ENCODE results near the gene ATP6V1G2.
A peak's percentile ranks its signal among the peaks of the same experiment; 100 is the strongest.

The ATP6V1G2 gene

DNA sequence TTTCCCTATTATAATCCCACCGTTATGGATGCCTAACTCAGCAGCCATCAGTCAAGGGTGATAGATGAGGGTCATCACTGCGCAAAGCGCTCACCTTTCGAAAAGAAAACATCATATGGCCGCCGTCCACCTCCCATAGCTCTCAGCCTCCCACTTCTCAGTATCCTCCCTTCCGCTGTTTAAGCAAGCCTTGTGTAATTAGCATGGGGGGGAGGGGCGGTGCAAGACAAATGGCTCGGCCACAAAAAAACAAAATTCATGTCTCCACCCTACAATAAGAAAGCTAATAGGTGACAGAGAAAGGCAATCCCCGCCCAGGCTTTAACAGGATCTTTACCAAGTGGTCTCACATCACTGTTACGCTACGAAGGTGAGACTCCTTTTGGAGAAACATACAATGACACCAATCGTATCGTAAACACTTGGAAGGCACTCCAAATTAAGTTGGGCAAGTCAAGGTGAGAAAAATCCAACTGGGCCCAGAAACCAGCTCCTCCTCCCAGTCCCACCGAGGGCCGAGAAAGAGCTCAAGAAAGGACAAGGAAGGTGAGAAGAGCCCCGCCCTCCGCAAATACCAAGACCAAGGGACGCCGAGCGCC is 5.2 kb downstream of the ATP6V1G2 start:
- peak overlapping the region; percentile 99 for H3K27ac ChIP-seq
- TF ChIP-seq, protein P1, sequence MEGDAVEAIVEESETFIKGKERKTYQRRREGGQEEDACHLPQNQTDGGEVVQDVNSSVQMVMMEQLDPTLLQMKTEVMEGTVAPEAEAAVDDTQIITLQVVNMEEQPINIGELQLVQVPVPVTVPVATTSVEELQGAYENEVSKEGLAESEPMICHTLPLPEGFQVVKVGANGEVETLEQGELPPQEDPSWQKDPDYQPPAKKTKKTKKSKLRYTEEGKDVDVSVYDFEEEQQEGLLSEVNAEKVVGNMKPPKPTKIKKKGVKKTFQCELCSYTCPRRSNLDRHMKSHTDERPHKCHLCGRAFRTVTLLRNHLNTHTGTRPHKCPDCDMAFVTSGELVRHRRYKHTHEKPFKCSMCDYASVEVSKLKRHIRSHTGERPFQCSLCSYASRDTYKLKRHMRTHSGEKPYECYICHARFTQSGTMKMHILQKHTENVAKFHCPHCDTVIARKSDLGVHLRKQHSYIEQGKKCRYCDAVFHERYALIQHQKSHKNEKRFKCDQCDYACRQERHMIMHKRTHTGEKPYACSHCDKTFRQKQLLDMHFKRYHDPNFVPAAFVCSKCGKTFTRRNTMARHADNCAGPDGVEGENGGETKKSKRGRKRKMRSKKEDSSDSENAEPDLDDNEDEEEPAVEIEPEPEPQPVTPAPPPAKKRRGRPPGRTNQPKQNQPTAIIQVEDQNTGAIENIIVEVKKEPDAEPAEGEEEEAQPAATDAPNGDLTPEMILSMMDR (IDR thresholded peaks at IDR 0.05; ENCODE audit: low read depth, low read length), result no peak
- H3K9me3 ChIP-seq (ENCODE audit: severe bottlenecking), result no peaks in the 10 kb centered on the region
- peak overlapping the region; percentile 93 for H3K4me3 ChIP-seq (ENCODE audit: low read depth, low read length)
- no peaks in the 10 kb centered on the region for H3K27me3 ChIP-seq (ENCODE audit: insufficient read depth, low read depth, severe bottlenecking)
- peaks cover 63% of the 10 kb centered on the region for H3K36me3 ChIP-seq
- peak; percentile 72 for DNase-seq

DNA sequence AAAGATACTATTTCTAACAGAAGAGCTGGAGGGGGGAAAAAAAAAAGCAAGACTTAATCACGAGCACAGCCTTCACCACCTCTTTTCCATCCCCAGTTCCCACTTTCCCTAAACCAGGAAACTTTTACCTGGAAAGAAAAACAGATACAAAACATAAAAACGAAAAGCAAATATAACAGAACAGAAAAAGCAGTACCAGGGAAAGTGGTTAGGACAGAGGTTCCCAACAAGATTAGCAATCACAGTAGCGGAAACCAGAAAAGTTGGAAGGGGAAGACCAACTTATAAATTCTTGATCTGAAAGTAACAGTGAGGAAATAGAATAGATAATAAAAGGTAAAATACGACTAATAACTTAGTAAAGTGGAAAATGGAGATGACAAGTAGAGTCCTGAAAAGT is 5.8 kb downstream of the ATP6V1G2 start:
- no peak for DNase-seq
- TF ChIP-seq, protein P1 (IDR thresholded peaks at IDR 0.05; ENCODE audit: low read depth, low read length), result no peak
- peaks cover 68% of the 10 kb centered on the region for H3K36me3 ChIP-seq
- no peaks in the 10 kb centered on the region for H3K27me3 ChIP-seq (ENCODE audit: insufficient read depth, low read depth, severe bottlenecking)
- peak overlapping the region; percentile 93 for H3K4me3 ChIP-seq (ENCODE audit: low read depth, low read length)
- H3K9me3 ChIP-seq (ENCODE audit: severe bottlenecking), result no peaks in the 10 kb centered on the region
- H3K27ac ChIP-seq, result peak overlapping the region; percentile 99

DNA sequence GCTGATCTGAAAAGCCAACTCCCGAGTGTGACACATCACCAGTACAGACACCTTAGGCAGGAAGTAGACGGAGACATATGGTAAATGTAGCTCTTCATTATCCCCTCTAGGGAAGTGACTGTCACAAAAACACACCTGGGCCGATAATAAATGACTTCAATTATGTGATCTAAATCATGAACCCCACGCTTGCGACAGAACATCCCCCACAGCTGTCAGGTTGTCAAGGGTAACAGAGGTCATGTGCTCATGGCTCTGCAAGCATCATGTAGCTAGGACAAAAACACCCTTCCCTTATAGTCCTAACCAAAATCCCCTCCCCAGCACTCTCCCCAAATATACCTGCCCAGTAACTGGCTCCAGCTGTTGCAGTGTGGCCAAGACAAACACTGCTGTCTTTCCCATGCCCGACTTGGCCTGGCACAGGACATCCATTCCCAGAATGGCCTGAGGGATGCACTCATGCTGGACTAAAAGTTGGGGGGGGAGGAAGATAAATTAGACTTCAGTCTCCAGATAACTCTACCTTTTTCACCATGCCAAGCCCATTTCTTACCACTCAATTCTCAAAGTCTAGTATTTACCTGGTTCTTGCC is 7.5 kb downstream of the ATP6V1G2 start:
- no peaks in the 10 kb centered on the region for H3K27me3 ChIP-seq (ENCODE audit: insufficient read depth, low read depth, severe bottlenecking)
- peaks cover 84% of the 10 kb centered on the region for H3K36me3 ChIP-seq
- no peak overlapping the region for H3K27ac ChIP-seq
- no peak for DNase-seq
- TF ChIP-seq, protein P1 (IDR thresholded peaks at IDR 0.05; ENCODE audit: low read depth, low read length), result no peak
- no peak overlapping the region for H3K4me3 ChIP-seq (ENCODE audit: low read depth, low read length)
- H3K9me3 ChIP-seq (ENCODE audit: severe bottlenecking), result no peaks in the 10 kb centered on the region

DNA sequence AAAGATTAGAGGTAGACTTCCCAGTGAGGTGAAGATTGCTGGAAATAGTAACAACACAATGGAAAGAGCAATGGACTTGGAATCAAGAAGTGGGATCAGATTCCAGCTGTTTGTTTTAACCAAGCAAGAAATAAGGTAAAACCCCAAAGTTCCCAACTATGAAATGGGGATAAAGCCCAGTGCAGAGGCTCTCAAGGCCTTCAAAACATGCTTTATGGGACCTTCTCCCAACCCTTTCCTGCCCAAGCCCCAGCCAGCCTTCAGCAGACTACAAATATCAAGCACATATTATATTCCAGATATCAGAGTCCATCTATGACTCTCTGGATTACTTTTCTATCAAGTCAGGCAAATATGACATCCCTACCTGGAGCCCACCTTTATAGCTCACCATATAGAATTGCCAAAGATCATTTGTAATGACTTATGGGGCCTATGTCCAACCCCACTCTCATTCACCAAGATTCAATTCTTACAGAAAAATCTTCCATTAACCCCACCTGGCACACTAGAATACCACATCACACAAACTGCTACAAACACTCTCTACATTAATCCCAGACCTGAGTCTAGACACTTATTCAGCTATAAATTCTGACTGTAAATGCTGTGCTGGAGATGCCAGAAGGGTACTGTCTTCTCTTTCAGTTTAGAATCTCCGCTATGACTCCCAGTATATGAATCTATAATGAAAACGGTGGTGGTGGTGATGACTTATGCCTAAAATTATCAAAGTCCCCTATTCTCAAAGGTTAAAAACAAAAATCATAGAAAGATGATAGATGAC is 10.7 kb downstream of the ATP6V1G2 start:
- H3K27ac ChIP-seq, result no peak overlapping the region
- H3K36me3 ChIP-seq, result peaks cover 100% of the 10 kb centered on the region
- H3K9me3 ChIP-seq (ENCODE audit: severe bottlenecking), result no peaks in the 10 kb centered on the region
- TF ChIP-seq, protein P1 (IDR thresholded peaks at IDR 0.05; ENCODE audit: low read depth, low read length), result no peak
- H3K27me3 ChIP-seq (ENCODE audit: insufficient read depth, low read depth, severe bottlenecking), result no peaks in the 10 kb centered on the region
- no peak for DNase-seq
- no peak overlapping the region for H3K4me3 ChIP-seq (ENCODE audit: low read depth, low read length)

DNA sequence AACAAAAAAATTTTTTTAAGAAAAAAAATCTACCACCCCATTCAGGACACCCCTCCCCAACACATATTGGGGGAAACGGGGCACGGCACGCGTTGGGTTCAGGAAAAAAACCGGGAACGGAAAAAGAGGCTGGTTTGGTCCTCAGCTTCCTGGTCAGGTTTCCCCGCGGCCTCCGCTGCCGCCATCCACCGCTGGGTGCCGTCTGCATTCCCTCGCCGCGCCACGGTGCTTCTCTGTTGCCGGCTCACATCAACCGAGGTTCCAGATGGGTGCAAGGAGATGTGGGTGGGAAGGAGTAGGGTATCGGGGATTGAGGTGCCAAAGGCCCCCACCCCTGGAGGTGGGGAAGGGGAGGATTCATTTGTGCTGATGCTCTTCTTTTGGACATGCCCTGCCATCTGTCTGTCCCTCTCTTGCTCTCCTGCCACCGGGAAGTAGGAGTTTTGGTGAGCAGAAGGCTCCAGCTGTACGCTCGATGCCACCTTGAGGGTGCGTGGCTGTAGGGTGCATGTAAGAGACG is 11.8 kb downstream of the ATP6V1G2 start:
- H3K36me3 ChIP-seq, result peaks cover 100% of the 10 kb centered on the region
- no peaks in the 10 kb centered on the region for H3K27me3 ChIP-seq (ENCODE audit: insufficient read depth, low read depth, severe bottlenecking)
- no peaks in the 10 kb centered on the region for H3K9me3 ChIP-seq (ENCODE audit: severe bottlenecking)
- no peak for DNase-seq
- H3K27ac ChIP-seq, result no peak overlapping the region
- H3K4me3 ChIP-seq (ENCODE audit: low read depth, low read length), result no peak overlapping the region
- TF ChIP-seq, protein P1 (IDR thresholded peaks at IDR 0.05; ENCODE audit: low read depth, low read length), result no peak
